NCI-H446 treated with DMSO at 0.1 percent for 48 hours (cell line): ENCODE data around the gene ZNF423.
A peak's percentile ranks its signal among the peaks of the same experiment; 100 is the strongest.

Source experiments
- DNase-seq: peaks from one replicate; lab custom pipeline; 2025; lab: John Stamatoyannopoulos, UW

The ZNF423 gene

GRCh38 chr16:49750341-49751000 lies 105.4 kb downstream of the ZNF423 start:
- peak; percentile 50 for DNase-seq

DNA sequence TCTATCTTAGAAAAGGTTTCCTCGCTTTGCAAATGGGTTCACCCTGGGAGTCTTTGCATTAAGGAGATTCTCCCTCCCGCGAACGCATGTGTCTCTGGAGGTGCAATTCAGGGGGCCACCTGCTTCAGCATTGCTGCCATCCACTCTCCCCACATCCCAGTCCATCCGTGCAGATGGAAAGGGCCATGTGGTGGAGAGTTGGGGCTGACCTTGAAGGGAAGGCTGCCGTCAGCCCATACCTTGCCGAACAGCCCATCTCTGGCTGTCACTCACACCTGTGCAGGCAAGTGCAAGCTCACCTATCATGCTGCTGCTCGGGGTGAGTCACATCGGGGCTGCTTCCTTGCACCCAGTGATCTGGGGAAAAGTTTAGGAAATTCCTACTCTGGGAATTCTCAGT lies 106.1 kb downstream of the ZNF423 start:
- DNase-seq: no peak

GRCh38 chr16:49748322-49748721 lies 107.6 kb downstream of the ZNF423 start:
- peak; percentile 42 for DNase-seq

GRCh38 chr16:49747654-49748053 lies 108.3 kb downstream of the ZNF423 start:
- no peak for DNase-seq

DNA sequence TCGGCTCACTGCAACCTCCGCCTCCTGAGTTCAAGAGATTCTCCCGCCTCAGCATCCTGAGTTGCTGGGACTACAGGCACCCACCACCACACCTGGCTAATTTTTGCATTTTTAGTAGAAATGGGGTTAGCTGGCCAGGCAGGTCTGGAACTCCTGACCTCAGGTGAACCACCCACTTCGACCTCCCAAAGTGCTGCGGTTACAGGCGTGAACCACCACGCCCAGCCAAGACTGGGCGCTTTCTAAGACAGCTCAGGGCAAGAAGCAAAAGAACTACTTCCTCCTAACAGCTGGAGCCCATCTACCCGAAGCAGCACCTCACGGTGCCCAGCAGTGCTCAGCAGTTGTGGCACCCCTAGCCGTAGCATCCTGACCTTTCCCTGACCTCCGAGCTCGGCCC lies 109.4 kb downstream of the ZNF423 start:
- DNase-seq: no peak

DNA sequence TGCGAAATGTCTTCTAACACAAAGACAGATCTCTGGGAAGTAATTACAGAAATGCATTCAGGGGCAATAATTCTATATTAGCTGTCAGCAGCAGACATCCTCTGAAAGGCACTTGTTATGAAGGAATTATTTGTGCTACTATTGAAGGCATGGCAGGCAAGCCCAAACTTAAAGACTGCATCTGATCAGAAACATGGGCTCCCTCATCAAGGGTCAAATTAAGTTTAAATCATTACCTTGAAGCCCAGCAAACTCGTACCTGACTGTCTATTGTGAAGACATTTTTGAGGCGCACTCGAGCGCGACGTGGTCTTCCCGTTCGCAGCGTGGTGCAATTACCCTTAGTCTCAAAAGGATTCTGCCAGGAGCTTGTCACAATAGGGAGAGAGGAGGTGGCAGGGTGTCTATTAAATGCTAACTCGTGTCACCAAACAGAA lies 110.6 kb downstream of the ZNF423 start:
- DNase-seq: no peak

- DNase-seq: no peak
Measured at GRCh38 chr16:49744244-49745220, 111.4 kb downstream of the ZNF423 start.

GRCh38 chr16:49743658-49744057 lies 112.3 kb downstream of the ZNF423 start:
- DNase-seq: no peak

GRCh38 chr16:49743203-49743464 lies 112.8 kb downstream of the ZNF423 start:
- DNase-seq: no peak

DNA sequence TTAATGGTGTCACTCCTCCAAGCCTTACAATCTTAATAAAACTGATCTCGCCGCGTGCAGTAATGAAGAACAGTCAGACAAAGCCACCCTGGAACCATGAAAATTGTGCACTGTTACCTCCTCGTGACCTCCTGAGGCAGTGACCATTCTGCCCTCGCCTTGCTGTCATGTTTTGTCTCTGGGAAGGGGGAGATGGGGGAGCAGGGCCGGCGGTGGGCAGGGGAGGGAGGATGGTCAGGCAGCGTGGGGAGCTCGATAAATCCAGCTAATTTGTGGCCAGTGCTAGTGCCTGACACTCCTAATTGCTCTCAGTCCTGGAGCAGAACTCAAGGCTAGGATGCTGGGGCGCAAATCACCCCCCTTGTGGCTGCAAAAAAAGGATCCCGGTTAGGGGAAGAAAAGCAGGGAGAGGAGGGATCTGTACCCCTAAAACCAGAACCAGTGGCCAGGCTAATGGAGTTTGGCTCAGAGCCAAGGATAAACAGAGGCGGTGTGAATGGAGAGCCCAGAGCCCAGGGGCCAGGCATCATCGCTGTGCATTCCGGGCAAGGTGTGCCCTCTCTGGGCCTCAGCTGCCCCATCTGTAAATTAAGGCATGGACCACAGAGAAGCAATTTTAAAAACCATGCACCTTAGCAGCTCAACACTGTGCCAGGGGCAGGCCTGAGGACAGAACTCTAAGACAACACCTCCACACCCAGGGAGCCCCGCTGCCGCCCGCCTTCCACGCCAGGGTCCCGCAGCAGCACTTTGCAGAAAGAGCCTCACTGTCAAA lies 113.3 kb downstream of the ZNF423 start:
- no peak for DNase-seq

GRCh38 chr16:49740256-49740655 lies 115.7 kb downstream of the ZNF423 start:
- DNase-seq: no peak

DNA sequence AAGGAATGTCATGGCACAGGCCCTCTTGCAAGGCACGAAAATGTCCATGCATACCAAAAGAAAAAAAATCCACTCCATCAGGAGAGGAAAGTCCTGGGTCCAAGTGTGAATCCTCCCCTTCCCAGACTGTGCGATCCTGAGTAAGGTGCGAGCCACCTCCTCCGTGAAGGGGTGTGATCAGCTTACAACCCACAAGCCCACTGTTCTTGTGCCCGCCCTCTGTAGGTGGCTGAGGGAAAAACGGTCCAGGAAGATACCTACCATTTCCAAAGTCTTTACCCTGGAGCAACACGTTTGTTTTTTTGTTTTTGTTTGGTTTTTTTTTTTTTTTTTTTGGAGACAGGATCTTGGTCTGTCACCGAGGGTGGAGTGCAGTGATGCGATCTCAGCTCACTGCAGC lies 116.5 kb downstream of the ZNF423 start:
- DNase-seq: no peak

GRCh38 chr16:49738832-49739231 lies 117.1 kb downstream of the ZNF423 start:
- DNase-seq: peak; percentile 37

GRCh38 chr16:49738001-49738400 lies 117.9 kb downstream of the ZNF423 start:
- DNase-seq: no peak

DNA sequence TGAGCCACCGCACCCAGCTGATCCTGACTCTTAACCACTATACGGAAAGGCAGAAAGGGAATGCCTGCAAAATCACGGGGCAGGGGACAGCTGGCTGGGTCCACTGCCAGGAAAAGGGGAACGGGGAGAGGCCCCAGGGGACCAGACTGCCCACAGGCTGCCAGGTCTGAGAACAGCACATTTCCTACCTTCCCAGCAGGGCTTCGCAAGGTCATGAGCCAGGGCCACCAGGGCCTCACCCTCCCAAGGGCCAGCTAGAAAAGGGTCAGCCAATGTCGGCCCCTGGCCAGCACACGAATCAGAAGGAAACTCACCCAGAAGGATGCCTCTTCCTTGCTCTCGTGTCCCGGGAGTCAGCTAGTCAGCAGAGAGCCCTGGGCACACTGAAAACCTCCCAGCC lies 118.4 kb downstream of the ZNF423 start:
- DNase-seq: peak; percentile 11

DNA sequence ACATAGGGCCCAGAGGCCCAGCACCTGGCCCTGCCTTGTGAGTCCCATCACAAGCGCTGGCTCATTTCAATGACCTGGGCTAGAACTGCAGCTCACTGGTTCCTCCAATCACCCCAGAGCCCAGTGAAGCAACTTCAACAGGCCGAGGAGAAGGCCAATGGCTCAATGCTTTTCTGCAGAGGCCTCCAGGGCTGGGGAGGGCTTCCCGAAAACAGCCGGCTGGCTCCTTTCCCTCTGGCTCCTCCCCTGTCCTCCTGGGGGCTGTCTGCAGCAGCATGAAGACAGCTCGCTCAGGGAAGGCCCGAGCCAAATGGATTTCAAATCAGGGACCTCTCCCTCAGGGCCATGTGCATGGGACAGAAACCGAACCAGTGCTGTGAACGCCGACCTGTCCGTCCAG lies 121.6 kb downstream of the ZNF423 start:
- no peak for DNase-seq

DNA sequence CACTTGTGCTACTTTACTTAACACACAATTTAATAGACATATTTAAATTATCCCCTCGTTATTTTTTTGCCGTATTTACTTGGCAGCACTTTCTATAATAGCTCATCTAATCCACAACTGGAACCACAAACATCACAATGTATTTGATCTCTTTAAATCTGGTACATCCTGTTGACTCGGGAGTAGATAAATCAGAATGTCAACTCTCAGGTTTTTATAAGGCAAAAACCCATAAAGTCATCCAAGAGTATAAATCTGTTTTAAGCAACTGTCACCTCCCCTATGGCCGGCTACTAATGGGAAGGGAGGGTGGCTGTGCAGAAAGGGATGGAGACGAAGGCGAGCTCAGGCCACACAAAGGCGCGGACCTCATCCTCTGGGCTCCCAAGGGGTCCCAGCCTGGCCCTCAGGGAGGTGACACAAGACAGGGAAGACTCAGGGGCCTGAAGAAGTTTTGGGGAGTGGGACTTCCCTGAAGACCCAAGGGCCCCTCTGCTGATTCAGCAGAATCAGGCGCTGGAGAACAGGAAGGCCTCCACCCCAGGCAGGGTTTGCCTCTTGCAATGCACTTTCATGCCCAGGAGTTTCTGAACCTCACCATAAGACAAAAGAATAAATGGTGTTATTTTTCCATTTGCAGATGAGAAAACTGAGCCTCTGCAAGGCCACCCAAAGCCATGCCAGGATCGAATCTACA lies 122.5 kb downstream of the ZNF423 start:
- no peak for DNase-seq

- DNase-seq: no peak
Measured at GRCh38 chr16:49731911-49732310, 124.0 kb downstream of the ZNF423 start.

- no peak for DNase-seq
Measured at GRCh38 chr16:49730772-49731171, 125.1 kb downstream of the ZNF423 start.

DNA sequence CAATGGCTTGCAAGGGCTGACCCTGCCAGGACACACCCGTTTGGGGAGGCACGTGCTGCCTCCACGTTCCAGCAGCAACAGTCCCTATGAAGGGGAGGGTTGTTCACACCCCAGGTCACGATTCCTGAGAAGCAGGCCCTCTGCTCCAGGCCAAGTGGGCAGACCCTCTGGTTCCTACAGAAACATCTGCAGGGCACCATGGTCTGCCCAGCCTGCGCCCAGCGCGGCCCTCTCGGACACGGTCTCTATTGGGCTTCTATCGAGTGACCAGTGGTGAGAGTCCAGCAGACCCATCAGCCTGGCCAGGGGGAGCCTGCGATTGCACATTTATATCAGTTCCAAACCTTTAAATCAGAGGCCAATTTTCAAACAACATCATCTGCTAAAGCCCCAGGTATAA lies 128.3 kb downstream of the ZNF423 start:
- DNase-seq: no peak

DNA sequence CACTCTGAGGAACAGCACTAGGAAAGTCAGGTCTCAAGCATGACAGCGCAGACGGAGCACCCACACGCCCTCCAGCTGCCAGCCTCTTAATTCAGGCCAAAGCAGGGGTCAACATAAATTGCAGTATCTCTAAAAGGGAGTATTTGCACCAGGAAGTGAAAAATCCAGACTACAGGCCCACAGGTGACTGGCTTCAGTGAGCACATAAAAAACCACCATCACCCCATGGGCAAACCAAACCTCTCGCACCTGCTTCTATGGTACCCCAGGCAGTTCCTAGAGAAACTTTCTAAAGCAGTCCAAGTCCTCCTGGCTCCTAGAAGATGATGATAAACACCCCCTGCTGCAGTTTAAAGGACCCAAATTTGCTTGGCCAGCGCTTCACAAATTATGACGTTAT lies 129.8 kb downstream of the ZNF423 start:
- DNase-seq: no peak

DNA sequence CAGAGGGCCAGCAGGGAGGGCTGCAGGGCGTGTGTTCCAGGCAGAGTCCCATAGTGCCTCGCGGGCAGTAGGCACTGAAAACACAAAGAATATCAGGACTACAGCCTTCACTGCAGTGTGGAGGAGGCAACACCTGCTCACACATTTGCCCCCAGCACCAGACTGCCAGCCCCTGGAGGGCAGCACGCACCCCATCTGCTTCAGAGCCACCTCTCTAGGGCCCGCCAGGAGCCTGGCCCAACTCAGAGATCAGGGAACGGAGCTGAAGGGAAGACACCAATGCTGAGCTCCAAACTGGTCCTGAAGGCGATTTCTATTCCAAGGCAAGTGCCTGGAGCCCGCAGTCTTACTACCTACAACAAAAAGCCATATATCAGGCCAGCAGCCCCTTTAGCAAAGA lies 130.3 kb downstream of the ZNF423 start:
- no peak for DNase-seq
